Glomerular endothelial cell (primary cell): ENCODE data around the gene SFXN5. TPM values are rescaled to one million over a fixed set of nuclear protein-coding genes. Genes with fewer than 3 reads are reported as not detected.

ENCODE experiments used
- DNase-seq: peaks from one replicate; pipeline ENCODE4 v3.0.0-alpha.2; 2011; ENCODE audit warnings: low read depth, low spot score; ENCODE audit errors: extremely low read depth
- total RNA-seq: library from RNA; depleted of rRNA; stranded (reverse); fragments of >200 nt; gene quantifications from 2 replicates; pipeline ENCODE4 v1.2.3, GENCODE V29; 2015

The SFXN5 gene
- total RNA-seq, 1 donor from 2014 or later: 29.5 TPM

DNA sequence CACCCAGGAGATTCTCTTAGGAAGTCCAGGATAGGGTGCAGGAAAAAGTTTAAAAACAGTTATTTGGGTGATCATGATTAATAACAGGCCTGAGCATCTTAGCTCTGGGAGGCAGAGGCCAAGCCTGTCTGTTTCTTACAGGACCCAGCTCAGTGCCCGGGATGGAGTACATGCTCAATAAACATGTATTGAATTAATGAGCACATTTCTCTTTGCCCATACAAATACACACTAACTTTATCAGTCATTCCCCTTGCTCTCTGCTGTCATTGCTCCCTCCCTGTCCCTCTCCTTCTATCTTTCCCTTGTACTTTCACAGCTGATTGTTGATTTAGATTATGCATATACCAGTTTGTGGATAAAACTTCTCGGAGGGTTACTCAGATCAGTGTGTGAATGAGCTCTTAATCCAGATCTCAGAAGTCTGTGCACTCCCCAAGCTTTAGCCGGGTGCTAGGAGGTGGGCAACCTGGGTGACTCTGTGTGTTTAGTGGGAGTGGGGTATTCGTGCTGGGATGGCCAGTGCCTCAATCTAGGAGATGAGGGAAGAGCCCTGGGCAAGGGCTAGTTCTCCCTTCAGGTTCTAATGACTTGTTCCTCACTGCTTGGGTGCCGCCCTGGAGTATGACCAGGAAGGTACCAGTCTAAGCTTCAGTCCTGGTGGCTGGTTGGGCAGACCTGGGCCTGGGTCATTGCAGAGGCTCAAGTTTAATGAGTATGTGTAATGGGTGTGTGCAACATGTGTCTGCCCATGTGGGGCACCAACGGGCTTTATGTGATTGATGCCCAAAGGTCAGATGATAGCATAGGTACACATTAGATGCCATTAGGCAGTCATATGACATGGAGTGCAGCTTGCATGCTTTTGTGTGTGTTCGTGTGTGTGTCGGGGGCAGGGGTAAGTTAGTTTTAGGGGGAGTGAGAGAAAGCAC, 143.6 kb downstream of the SFXN5 start:
- no peak for DNase-seq

DNA sequence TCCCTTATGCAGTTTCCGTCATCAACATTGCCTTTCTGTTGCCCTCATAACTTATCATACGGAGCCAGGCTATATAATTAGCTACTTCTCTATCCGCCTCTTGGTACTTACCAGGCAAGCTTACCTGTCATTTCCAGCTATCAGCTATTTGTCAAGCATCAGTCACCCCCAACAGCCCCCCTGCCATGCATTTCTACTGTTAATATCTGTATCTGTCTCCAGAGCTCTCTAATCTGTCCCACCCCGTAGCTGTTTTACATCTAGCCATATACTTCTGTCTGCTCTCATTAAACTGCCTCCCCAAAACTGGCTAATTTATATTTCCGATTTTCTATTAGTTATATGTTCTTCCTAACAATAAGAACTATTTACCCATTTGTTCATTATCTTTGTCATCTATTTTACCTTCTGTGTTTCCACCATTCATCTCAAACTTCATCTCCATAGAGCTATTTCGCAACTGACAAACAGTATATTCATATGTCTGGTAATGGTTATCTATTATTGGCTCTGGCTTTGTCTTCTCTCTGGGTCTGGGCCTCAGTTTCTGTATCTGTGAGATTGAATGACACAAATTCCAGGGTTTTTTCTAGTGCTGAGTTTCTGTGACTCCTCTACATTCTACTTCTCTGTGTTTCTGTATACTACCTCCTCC, 144.6 kb downstream of the SFXN5 start:
- no peak for DNase-seq

DNA sequence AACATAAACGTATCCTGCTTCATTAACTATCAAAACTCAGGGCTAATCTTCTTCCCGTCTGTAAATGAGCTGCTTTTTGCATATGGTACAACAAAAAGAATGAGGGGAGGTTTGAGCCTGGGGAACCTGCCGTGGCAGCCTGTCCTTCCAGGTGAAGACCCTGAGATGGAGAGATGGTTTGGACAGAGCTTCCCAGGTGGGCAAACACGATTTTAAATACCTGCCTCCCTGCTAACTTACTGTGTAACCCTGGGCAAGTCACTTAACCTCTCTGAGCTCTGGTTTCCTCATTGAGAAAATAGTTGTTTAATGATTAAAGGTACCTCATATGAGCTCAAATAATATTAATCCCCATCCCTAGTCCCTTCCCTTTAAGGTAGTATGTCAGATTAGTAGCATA, 145.1 kb downstream of the SFXN5 start:
- no peak for DNase-seq

DNA sequence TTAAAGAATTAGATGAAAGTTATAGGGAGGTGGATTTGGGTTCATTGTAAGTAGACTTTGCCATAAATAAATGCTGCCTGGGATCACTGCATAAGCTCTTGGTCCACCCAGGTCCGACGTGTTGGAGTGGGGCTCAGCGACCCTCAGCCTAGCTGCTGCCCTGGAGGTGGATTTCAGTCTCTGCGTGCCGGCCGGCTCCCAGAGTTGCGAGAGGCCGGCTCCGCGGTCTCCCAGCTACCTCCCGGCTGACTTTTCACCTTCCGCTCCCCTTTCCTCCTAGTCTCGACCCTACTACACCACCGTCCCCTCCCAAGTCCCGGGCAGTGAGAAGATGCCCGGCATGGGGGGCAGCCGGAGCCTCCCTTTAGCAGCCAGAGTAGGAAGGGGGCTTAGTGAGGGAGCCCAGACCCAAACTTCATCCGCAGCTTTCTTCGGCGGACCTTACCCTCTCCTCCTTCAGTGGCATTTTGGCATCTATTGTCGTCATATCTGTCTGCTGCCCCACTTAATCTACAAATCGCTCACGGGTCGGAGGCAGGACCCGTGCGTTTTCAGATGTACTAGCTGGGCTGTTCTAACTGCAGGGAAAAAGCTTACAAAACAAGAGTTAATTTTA, 146.1 kb downstream of the SFXN5 start:
- no peak for DNase-seq

DNA sequence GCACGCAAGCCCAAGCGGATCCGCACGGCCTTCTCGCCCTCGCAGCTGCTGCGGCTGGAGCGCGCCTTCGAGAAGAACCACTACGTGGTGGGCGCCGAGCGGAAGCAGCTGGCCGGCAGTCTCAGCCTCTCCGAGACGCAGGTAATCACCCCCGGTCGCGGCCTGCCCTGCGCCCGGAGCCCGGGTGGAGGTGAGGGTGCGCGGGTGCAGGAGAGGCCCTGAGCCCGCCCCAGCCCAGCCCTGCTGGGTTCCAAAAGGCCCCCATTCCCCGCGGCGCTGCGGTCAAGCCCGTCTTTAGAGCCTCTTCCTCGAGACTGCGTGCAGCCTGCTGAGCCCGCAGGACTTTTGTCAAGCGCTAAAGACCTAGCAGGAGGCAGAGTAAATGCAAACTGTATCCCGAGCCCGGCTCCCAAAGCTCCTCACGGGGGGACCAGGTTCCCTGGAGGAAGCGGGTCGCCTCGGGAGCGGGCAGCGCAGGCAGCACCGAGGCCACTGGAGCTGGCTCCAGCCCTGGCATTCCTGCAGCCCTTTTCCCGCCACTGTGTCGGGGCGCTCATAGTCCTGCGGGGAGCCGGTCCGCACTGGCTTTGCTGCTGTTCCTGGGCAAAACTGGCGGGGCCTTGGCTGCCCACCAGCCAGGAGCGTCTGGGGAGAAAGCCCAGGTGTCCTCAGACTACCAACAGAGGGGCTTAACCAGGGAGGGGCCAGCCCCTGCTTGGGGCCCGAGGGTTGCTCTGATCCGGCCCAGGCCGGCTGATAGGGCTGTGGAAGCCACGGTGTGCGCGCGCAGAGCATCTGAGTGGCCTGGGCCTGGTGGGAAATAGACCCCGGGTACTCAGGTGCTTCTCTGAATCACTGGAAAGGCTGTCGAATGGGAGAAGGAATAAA, 146.9 kb downstream of the SFXN5 start:
- DNase-seq: no peak

DNA sequence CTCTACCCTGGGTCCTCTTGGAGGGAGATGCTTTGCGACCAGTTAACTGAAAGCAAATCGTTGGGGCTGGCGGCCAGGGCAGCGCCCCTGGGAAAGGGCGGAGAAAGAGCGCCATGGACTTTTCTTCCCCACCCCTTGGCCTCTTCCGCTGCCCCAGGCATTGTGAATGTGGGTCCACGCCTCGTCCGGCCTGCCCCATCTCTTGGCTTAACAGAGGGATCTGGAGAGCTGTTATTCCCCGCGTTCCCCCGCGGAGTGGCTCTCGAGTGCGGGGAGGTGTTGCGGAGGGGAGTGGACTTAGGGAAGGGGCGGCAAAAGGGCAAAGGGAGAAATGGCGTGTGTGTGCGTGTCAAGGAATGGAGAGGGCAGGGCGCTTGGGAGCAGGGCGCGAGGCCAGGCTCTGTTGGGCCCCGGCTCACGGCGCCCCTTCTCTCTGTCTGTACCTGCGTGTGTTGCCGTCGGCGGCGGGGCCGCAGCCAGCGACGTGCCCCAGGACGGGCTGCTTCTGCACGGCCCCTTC, 147.6 kb downstream of the SFXN5 start:
- DNase-seq: no peak

DNA sequence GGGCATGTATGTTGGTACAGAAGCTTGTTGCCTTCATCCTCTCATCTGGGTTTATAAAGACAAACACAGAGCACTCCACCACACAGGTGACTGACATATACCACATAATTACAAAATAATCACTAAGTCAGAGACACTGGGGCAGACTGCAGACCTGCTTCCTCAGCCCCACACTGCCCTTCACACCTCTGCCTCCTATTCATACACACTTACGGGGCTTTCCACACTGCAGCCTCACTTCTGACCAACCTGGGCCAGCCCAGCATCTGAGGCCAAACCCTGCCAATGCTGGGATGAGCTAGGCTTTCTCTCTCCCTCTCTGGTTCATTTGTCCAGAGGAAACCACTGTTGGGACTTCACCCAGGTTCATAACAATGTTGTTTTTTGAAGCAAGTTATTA, 149.7 kb downstream of the SFXN5 start:
- DNase-seq: no peak

DNA sequence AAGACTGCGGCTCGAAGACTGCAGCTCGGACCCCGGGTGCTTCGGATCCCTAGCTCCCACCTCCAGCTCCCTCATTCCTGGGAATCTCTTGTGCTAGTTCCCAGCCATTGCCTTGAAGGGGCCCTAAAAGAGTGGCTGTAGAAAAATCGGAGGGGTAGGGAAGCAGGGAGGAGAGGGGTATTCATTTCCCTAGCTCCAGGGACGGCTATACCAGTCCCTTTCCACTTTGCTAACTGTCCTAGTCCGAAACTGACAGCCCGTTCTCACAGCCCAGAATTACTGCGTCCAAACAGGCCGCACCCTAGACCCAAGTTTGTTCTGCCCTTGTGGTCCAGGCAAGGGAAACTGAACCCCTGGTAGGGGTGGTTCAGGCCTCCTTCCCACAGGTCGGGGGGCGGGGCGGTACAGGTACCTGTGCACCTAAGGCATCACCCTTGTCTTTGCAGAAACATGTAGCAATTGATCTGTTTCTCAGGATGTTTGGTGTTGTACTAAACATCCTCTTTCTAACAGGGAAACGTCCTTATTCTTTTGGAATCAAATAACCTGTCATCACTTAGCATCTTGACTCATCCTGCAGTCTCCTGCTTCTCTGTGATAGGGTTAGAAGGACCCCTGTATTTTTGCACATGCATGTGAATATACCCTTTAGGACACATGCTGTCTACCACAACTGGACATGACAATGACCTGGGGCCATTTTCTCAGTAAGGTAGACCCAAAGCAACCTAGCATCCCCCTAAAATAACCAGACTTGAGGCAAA, 150.2 kb downstream of the SFXN5 start:
- no peak for DNase-seq

DNA sequence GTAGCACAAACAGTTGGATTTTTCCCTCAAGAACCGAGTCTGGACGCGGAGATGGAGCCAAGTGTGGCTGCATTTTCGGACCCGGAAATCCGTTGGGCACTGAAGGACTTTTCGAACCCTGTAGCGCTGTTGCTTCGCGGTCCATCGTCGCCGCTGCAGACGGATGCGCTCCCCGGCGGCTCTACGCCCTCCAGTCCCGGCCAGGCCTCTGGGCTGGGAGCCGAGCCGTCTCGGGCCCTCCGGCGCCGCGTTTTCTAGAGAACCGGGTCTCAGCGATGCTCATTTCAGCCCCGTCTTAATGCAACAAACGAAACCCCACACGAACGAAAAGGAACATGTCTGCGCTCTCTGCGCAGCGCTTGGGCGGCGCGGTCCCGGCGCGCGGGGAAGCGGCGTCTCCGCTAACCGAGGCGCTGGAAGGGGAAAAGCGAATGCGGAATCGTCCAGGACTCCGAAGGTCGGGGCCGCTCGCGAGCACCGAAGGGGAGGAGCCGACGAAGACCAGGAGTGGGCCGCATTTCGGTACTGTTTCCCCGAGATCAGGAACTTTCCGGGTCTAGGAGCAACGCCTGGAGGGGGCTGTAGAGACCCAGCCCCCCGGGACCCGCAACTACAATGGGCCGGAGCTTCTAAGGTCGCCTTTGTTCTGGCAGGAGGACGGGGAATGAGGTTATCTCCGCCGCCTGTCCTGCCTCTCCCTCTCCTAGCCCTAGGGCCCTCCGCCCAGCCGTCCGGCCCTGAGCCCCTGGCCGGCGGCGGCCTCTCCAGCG, 151.0 kb downstream of the SFXN5 start:
- no peak for DNase-seq

DNA sequence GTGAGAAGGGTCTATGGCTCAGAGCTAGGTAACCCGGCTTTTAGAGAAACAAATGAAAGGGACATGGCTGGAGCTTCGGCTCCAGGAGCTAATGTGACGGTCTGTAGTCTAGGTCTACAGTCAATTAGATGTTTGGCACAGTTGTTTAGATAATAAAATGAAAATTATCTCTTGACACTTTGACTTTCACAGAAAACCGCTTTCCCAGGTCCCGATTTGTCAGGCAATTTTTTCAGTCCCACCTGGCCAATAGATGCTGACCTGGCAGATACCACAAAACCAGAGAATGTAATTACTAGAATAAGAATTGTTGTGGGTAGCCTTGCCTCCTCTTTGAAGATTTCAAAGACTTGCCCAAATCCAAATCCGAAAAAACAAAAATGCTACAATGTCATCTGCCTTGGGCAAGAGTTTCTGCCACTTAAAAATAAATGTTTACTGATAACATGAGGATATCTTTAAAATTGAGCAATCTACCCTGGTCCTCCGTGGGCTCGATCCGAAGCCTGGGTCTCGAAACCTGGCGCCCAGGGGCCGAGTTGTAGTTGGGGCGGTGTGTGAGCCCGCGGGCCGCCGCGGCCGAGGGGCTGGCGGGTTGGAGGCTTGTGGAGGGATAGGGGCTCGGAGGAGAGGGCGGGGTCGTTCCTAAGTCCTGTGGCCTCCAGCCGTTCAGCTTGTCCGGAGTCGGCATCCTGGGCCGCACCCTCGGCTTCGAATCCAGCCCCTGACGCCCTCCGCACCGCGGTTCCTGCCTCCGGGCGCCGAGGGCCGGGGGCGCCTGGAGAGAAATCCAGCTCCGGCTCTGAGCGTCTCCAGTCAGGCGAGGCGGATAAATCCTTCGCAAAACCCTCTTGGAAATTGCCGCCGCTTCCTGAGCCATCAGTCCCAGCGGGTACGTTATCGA, 151.8 kb downstream of the SFXN5 start:
- DNase-seq: no peak

DNA sequence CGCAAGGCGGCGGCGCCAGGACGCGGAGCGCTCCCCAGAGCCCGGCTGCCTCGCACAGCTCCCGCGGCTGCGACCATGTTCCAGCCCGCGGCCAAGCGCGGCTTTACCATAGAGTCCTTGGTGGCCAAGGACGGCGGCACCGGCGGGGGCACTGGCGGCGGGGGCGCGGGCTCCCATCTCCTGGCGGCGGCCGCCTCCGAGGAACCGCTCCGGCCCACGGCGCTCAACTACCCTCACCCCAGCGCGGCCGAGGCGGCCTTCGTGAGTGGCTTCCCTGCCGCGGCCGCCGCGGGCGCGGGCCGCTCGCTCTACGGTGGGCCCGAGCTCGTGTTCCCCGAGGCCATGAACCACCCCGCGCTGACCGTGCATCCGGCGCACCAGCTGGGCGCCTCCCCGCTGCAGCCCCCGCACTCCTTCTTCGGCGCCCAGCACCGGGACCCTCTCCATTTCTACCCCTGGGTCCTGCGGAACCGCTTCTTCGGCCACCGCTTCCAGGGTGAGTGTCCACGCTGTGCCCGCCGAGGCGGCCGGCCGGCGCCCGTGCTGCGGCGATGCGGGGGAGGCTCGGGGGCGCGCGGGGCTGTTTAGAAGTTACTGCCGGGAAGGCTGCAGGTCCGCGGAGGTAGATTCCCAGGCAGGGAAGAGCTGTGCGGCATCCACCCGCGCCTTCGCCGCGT, 153.5 kb downstream of the SFXN5 start:
- no peak for DNase-seq

DNA sequence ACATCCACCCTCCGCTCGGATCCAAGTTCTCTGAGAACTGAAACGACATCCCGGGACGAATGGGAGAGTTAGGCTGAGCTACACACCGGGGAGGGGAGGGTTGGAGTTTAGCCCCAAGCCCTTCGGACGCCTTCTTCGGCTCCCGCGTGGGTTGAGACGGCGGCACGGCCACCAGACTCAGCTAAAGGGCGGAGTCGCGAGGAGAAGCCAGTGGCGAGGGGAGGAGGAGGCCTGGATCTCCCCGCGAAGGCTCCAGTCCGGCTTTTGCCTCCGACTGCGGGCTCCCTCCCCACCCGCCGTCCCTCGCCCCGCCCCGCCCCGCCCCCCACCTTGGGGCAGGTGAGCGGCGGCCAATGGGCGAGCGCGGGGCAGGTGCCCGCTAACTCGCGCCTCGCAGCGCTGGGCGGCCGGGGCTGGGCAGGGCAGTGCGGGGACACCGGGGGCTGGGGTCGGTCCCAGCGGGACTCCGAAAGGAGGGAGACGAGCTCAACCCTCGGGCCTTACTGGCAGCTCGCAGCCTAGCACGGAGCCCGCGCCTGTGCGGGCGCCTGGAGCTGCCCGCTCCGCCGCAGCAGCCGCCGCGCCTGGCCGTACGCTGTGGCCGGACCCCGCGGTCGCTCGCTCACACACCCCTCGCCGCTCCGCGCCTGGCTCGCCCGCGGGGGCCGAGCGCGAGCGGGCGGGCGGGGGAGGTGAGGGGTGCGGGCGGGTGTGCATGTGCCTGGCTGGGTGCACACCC, 154.2 kb downstream of the SFXN5 start, which contains the start of gene EMX1:
Gene EMX1 (plus strand): TSS at position 382 of the 739 bp plus-strand sequence. CDS start 334 bp downstream, at position 716.
- no peak for DNase-seq

DNA sequence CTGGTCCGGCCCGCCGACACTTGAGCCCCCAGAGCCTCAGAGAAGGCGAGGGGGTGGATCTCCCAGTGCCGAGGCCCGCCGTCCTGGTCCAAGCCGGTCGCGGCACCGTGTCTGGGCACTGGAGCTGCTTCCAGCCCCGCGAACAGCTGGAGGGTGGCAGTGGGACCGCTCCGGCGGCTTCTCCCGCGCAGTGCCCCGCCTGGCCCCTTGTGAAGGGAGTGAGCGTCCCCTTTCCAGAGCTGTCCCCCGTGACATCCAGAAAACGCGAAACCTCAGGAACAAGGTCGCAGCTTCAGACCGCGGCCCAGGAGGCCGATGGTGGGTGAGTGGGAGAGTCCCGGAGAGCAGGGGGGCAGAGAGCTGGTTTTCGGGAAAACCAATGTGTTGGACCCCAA, 154.8 kb downstream of the SFXN5 start:
- DNase-seq: no peak

DNA sequence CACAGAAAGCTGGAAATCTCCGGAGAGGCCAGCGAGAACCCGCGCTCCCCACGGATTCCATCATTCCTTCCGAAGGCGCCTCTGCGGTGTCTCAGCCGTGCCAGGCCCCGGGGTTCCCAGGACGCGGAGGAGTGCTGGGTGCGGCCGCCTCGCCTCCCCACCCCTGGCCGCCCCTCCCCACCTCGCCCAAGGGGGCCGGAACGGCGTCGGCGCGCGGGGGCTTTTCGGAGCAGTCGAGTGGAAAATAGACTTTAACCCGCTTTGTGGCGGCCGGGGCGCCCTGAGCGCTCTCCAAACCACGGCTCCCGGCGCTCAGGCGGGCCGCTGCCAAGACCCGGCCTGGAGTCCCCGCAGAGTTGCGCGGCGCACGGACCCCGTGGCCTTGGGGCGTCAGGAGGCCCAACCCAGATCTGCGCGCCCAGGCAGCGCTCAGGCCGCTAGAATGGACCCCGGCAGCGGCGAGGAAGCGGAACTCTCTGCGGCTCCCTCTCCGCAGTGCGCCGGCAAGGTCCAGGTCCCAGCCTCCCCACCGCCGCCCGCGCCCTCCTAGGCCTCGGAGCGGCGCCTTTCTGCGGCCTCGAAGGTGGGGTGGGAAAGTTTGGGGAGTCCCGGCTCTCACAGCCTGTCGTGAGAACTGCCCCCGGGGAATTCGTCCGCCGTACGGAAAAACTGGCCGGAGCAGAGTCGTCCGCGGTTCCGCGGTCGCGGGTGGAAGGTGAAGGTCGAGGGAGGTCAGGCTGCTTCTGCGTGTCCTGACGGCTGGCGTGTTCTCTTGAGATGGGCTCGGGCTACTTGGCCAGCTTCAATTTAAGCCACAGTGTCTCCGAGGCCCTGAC, 155.4 kb downstream of the SFXN5 start:
- DNase-seq: no peak

DNA sequence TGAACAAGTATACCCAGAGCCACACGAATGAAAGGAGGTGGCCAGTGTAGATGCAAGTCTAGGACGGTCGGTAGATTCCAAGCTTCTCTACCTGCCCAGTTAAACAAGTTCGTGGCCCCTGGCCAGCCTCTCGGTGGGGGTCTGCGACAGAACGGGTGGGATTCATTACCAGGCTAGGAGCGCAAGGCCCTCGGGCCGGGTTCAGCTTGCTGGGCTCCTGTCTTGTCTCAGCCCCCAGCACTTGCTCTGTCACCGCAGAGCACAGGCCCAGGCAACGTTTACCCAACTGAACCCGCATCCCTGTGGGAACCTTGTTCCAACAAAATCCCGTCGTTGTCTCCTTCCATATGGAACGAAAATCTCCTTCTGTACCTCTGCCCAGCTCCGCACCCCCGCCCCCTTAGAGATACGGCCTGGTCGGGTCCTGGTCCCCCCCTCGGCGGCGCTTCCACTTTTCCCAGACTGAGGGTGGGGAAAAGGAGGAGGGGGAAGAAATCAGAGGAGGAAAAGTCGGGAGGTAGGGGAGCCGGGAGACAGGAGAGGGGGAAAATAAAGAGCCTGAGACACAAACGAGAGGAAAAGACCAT, 156.1 kb downstream of the SFXN5 start:
- DNase-seq: no peak
